HG02884 (cell line): Measurements from ENCODE around the gene SRCIN1.

Experiments used
- ATAC-seq: cut with Tn5 transposase; IDR thresholded peaks from one replicate; pipeline ENCODE4 v1.9.1; 2021; ENCODE audit warnings: mild to moderate bottlenecking, moderate library complexity; ENCODE audit not compliant: unreplicated experiment

SRCIN1 gene

DNA sequence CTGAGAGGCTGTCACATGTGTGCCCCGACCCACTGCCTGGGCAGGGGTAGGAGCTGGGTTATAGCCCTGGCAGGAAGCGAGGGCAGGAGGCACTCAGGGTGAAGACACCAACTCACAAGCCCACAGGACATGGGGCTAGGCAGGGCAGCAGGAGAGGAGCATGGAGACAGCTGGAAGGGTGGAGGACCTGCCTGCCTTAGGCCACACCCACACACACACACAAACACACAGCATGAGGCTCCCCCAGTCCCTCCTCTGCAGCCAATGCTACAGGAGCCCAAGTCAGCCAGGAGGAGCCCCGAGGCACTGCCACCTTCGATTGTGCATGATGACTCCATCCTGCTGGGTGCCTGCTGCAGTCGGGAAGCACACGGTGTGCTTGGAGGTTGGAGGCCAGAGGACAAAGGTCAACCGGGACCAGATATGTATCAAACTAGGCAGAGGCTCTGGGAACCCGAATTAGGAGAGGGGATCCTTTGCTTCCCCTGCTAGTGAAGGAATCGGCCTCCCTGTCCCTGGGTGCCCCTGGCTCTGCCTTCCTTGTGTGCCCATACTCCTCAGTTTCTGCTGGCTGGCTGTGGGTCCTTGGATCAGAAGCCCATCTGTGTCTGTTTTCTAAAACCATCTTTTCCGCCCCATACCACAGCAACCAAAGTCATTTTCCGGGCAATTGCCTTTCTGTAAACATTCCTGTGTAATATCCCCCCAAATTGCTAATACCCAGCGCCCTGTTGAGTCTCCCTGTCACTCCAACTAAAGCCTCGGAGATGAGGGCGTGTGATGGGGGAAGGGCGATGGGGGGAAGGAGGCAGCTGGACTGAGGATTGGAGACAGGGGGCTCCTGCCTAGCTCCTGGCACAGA, 20.5 kb downstream of the SRCIN1 start:
- no peak for ATAC-seq

DNA sequence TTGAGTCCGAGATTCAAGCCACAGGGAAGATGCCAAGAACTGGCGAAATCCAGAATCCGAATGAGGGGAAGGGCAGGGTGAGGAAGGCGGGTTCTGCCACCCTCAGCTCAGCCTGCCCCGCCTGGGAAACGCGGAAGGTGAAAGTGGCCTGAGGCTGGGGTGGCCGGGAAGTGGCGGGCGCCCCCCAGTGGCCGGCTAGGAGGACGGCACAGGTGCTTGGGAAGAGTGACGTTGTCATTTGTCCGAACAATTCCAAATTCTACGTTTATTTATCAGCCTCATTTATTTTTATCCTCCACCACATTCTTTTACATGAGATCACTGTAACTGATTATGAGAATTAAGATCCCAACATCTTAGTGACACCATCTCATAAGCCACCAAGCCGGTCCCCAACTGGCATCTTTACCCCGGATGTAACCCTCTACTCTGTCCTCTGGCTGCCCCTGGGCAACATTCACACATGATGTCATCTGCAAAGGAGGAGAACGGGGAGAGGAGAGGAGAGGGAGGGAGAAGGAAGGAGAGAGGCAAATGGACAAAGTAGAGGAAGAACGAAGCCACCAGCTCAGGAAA, 21.3 kb downstream of the SRCIN1 start:
- no peak for ATAC-seq

DNA sequence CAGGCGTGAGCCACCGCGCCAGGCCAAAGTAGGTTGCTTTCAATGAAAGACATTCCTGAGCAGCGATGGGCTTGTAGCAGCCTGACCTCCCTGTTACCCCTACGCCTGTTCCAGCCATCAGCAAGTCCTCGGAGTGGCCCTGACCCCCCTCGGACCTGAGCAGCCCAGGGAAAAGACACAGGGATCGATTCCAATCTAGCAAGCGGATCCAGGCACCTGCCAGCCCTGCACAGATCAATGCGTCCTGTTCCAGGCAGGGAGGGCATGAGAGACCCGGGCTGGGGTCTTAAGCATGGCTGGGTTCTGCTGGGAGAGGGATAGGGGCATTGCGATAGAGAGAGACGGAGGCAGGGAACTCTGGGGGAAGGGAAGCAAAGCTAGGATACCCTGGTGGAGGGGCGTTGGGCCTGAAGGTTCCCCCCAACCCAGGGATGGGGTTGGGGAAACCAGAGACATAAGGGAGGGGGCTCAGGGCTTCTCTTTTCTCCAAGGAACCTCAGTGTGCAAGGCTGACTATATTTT, 21.9 kb downstream of the SRCIN1 start:
- ATAC-seq, result no peak

DNA sequence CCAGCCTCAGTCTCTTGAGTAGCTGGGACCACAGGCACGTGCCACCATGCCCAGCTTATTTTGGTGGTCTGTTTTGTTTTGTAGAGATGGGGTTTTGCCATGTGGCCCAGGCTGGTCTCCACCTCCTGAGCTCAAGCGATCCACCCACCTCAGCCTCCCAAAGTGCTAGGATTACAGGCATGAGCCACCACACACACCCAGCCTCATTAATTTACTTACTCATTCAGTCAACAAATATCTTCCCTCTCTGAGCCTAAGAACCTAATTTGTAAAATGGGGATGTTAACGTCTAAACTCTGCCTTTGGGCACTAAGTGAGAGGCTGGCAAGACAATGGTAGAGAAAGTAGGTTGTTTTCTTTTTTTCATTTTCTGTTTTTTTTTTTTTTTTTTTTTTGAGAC, 22.6 kb downstream of the SRCIN1 start:
- ATAC-seq, result no peak

DNA sequence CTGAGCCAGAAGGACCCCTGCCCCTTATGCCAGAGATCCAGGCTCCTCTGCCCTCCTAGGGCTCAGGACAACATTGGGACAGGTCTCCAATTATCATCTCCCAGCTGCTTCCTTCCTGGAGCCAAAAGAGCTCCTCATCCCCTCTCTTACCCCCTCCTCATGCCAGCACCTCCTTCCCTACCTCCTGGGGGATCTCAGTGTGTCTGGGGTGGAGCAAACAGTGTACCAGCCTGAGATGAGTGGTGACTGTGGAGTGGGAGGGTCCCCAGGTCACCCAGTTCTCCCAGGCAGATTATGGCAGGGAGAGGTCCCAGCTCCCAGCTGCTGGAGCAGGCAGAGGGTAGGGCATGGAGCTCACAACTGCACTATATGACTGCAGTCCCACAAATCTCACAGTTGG, 23.7 kb downstream of the SRCIN1 start:
- ATAC-seq, result no peak

DNA sequence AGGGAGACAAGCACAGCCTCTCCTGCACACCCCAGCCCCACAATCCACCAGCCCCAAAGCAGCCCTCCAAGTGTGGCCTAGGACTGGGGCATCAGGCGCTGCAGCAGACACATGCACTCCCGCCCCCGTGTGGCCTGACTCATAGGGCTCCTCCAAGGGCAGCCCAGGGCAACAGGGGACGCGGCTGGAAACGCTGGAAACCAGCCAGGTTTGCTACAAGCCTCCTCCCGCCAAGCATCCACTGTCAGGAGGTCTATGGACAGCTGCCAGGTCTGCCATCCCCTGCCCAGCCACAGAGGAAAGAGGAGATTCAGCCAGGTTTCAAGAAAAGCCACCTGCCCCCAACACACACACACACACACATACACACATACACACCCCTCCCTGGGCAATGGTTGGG, 25.8 kb downstream of the SRCIN1 start:
- no peak for ATAC-seq

DNA sequence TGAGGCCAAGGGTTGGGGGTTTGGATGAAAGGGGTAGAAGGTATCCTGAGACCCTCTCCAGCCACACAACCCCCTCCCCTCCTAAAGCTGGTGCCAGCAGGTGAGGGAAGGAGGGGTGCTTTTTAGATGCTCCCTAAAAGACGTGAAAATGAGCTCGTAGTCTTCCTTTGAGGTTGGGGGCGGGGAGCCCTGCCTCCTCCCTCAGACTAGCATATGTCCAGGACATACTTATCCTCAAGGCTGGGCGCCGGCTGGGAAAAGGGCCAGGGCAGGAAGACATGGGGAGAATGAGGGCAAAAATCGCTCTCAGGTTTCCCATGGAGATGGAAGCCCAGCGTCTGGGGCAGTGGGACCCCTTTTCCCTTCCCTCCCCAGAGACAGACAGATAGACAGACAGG, 26.7 kb downstream of the SRCIN1 start:
- no peak for ATAC-seq

DNA sequence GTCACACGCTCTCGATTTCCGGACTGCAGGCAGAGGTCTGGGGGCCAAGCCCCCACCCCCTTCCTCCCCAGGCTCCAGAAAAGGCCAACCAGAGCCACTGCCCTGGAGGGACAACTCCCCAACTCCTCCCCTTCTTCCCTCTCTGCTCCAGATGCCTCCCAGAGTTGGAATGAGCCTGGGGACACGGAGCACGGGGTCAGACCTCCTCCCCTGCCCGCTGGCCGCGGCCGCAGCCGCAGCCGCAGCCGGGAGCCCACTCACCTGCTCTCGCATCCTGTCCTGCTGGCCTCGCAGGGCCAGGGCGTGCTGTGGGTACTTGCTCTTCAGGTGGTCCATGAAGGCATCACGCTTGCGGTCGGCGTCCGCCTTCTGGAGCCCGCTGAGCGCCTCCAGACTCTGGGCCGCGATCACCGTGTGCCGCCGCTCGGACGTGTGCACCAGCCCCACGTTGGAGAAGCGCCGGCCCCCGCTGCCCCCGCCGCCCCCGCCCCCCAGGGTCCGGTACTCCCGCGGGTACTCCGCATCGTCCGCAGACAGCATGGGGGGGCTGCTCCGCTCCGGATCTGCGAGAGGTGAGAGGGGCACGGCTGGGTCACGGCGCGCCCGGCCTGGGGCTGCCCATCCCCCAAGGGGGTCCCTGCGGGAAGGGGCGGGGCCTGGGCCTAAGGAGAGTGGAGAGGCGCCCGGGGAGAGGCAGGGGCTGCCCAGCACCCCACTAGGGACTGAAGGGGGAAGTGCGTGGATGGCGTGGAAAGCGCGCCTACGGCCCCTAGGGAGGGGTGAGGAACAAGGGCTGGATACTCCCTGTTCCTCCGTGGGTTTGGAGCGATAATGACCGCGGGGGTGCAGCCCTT, 27.3 kb downstream of the SRCIN1 start:
- no peak for ATAC-seq

DNA sequence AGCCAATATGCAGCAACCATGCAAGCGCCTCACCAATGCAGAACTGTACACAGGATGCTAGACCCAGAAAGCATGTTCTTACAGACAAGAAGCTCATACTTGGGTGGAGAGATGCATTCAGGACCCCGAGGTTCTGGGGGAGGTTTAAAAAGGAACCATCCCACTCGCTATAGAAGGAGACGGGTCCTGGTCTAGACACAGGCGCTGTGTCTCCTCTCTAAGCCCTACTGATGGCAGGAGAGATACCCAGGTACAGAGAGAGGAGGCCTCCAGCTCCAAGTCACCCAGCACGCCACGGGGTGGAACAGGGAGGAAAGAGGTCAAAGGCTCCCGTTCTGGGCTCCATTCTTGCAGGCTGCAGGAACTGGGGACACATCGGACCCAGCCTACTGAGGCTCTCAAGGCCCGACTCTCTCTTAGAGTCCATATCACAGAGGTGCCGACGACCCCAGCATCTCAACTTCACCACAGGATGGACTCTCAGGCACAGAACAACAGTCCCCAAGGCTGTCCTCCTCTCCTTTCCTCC, 28.0 kb downstream of the SRCIN1 start:
- no peak for ATAC-seq

DNA sequence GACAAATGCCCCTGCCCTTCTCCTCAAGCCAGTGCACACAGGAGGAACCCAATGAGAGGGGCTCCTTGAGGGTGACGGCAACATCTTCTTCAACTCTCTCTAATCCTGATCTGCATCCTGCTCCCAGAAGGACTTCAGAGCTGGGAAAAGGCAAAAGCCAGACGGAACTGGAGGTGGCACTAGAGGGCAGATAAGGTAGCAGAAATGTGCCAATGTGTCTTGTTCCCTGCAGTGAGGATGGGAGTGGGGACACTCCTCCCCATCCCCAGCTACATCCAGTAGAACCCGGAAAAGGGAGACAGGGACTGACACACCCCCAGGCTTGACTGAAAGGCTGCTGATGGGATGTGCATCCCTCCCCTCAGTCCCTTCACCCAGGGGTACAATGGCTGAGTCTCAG, 28.5 kb downstream of the SRCIN1 start:
- no peak for ATAC-seq

DNA sequence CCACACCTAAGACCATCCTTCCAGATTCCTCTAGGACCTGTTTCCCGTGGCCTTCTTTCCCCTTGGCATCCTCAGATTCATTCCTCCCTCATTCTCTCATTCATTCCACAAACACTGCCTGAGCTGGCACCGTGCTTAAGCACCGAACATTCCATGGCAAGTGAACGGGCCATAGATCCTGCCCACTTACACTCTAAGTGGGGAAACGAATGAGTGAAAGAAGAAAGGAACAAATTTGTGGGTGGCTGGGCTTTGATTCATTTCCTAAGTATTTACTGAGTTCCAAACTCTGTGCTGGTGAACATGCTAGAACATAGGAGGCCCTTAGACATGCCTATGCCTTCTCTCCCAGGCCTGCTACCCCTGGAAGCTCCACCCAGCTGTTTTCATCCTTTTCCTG, 30.0 kb downstream of the SRCIN1 start:
- no peak for ATAC-seq

DNA sequence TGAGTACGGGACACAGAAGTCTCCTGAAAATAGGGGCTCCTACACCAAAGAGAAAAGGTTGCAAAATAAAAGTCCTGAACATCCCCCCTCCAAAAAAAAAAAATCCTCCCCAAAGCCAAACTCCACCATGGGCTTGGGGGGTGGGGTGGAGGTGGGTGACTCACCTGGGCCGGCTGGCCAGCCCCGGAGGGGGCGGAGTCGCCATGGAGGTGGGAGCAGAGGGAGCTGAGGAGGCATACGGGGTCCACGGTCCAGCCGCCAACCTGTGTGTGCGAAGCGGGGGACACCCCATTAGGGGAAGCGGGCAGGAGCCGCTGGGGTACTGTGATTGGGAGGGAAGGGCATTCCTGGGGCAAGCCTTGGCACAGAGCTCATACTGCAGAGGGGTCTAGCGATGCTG, 31.0 kb downstream of the SRCIN1 start:
- ATAC-seq, result no peak

DNA sequence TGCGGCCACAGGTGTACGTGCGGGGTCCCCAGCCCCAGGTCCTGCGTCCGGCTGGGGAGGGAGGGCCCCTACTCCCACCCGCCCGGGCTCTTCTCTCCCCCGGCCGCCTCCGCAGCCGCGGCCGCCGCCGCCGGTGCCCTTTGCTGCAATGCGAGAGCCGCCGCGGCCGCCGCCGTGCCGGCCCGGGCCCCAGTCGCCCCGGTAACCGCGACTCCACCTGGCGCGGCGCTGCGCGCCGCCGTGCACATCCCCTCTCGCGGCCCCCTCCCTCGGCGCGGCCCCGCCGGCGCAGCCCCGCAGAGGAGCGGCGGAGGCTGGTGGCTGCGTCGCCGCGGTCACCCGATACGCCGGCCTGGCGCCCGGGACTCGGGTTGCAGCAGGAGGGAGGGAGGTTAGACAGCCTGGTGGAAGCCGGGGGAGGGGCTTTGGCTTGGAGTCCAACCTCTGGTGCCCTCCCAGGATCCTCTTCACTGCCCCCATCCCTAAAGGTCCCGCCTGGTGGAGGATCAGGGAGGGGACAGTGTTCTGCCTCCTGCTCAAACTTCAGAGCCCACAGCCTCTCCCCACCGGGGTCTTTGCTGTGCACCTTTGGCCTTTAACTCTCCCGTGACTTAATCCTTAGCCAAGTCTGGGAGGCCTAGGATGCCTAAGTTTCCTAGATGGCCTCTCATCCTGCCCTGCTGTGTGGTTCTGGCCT, 32.9 kb downstream of the SRCIN1 start:
- no peak for ATAC-seq

DNA sequence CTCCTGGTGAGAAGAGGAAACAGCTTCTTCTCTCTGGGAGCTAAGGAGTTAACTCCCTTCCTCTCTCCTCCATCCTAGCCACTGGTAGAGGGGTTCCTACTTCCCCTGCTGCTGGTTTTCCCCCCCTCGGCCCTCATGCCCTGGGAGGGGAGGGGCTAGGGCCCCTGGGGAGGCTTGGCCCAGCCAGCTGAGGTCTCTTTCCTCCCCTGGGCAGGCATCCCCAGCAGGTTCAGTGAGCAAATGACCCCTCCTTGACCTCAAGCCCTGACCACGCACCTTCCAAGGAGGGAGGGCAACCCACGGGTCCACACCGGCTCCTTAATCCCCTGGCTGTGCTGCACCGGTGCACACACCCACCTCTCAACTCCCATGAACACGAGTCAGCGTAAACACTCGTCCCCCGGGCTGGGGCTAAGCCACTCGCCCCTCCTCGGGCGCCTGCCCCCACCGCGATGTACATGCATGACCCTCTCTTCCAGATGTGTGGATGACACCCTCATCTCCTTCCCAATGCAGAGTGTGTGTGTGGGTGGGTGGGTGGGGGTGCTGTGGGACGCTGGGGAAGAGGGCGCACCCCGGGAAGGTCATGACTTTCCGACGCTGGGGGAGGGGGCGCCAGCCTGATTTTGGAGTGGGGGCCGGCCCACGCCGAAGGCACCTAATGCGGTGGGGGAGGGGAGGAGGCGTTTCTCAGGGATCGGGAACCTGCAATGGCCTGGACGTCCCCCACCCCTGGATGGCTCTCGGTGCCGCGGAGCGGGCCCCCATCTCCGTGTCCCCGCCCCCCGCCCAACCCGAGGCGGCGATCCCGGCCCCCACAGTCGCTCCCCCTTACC, 33.7 kb downstream of the SRCIN1 start:
- ATAC-seq, result no peak

DNA sequence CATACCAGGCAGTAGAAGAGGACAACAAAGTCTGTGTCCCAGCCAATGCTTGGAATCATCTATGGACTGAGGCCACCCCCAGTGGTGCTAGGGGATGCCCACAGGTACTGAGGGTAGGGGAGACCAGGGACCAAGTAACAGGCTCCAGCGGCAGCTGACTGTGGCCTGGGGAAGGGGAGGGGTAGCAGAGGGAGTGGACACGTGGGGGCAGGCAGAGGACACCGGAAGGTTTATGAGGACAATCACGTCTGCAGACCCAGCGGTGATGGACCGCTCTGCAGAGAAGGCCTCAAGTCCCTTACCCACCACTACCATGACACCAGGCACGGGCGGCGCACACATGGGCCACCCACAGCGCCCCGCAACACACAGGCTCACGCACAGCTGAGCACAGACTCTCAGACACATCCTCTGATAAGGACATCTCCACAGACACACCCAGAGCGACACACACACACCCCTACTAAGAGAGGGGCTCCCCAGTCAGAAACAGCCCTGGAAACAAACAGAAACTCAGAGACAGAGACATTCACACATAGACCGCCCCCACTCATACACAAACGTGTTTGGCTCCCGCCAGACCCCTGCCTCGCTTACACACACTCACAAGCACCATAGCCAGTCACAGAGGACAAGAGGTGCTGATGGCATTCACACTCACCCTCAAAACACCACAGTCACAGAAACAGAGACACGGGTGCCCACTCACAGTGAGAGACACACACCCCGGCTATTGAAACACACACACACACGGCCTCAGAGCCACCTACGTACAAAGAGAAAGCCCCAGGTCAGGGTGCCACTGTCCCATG, 35.8 kb downstream of the SRCIN1 start:
- no peak for ATAC-seq

DNA sequence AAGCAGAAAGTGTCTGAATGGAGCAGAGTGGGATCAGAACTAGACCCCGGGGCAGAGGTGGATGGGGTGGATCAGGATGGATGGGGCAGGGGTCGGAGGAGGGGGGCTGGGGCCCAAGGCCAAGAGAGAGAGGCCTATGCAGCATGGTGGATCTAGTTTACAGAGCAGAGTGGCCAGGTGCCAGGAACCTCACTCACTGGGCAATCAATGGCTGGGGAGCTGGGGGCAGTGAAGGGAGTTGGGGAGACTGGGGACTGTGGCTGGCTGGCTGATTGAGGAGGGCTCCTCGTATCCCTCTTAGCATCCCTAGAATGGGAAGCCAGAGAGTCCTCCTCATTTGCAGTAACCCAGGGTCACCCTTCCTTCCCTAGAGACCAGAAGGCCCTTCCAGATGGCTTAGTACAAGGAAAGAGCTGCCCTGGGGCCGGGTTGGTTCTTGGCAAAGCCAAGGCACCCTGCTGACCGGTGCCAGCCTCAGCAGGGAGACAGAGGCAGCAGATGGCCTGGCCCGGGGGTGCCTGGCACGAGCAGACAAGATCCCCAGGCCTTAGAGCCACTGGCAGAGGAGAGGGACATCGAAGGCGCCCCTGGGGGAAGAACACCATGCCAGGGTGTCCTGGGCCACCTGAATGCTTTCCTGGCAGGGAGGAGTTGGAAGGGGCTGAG, 36.8 kb downstream of the SRCIN1 start:
- ATAC-seq, result no peak

DNA sequence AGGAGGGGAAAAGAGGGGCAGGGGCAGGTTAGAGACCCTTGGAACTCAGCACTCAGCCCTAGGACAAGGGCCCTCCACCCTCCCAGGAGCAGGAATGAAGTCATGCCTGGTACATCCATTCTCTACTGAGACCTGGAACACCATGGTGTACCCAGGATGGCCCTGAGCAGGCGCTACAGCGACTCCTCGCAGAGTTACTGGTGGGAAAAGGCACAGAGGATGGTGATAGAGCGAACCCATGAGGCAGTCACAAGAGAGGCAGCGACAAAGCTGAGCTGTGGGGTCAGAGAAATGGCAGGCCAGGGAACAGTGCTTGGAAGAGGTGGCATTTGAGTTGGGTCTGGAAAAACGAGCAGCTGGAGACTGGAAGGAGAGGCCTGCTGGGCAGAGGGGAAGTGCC, 37.5 kb downstream of the SRCIN1 start:
- ATAC-seq, result no peak

DNA sequence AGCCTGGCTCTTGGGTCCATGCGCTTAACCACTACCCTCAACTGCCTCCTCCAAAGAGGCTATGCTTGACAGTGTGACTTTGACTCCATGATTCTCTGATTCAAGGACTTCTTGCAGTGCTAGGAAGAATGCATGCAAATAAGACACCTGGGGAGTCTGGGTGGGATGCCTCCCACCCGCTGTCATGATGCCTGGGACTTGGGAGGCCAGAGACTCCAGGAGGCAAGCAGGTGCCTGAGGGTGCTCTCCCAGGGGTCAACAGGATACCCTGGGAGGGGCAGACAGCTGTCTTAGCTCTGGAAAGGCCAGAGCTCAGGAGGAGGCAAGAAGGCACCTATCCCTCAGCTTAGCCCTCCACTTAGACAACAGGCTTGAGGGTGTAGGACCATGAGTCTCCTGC, 38.4 kb downstream of the SRCIN1 start:
- ATAC-seq, result no peak

DNA sequence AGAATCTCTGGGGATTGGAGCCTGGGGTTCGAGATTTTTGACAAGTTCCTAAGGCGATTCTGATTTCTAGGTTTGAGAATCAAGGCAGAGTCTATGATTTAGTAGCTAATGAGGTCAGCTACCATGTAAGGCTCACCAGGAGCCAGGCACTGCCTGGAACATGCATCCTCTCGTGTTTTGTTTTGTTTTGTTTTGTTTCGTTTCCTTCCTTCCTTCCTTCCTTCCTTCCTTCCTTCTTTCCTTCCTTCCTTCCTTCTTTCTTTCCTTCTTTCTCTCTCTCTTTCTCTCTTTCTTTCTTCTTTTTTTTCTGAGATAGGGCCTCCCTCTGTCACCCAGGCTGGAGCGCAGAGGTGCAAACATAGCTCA, 39.1 kb downstream of the SRCIN1 start:
- no peak for ATAC-seq
